ENCODE results near the gene SLC6A4. TPM values are rescaled to one million over a fixed set of nuclear protein-coding genes. Genes with fewer than 3 reads are reported as not detected.
"Not testable (repeated sequence)": the region's sequence is repeated elsewhere in the genome, so short reads cannot be mapped to it uniquely, and the experiment has no call there.

SLC6A4 gene
- total RNA-seq, 4 donors from 2014 or later, result 1.1 to 2.3 (median 1.2) TPM

DNA sequence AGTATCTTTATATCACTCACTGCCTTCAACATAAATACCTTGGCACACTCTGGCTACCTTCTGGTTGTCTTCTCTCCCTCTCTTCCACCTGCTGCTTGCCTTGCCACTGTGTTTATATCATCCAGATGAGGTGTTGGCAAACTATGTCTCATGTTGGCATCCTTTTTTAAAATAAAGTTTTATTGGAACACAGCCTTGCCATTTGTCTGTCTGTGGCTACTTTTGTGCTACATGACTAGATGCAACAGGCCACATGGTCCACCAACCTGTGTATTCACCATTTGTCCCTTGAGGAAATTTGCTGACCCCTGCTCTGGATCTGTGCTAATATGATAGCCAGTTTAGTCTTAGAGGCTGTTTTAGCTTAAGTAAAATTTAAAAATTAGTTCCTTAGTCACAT, 82.0 kb downstream of the SLC6A4 start:
- TF ChIP-seq, protein P1, sequence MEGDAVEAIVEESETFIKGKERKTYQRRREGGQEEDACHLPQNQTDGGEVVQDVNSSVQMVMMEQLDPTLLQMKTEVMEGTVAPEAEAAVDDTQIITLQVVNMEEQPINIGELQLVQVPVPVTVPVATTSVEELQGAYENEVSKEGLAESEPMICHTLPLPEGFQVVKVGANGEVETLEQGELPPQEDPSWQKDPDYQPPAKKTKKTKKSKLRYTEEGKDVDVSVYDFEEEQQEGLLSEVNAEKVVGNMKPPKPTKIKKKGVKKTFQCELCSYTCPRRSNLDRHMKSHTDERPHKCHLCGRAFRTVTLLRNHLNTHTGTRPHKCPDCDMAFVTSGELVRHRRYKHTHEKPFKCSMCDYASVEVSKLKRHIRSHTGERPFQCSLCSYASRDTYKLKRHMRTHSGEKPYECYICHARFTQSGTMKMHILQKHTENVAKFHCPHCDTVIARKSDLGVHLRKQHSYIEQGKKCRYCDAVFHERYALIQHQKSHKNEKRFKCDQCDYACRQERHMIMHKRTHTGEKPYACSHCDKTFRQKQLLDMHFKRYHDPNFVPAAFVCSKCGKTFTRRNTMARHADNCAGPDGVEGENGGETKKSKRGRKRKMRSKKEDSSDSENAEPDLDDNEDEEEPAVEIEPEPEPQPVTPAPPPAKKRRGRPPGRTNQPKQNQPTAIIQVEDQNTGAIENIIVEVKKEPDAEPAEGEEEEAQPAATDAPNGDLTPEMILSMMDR (IDR thresholded peaks at IDR 0.05), result no peak
- ATAC-seq (ENCODE audit: low FRiP score) (no peak), DNase-seq (ENCODE audit: low spot score) (no peak)

DNA sequence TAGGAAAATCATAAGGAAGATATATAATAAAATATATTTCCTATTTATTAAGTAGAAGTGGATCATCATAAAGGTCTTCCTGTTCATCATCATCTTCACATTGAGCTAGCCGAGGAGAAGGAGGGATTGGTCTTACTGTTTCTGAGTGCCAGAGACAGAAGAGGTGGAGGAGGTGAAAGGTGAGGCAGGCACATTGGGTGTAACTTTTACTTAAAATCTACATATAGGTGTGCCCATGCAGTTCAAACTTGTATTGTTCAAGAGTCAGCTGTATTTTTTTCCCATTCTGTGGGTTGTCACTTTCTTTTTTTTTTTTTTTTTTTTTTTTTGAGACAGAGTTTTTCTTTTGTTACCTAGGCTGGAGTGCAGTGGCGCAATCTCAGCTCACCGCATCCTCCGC, 84.0 kb downstream of the SLC6A4 start:
- TF ChIP-seq, protein P1 (IDR thresholded peaks at IDR 0.05), result no peak
- DNase-seq (ENCODE audit: low spot score) (no peak), ATAC-seq (ENCODE audit: low FRiP score) (no peak)

DNA sequence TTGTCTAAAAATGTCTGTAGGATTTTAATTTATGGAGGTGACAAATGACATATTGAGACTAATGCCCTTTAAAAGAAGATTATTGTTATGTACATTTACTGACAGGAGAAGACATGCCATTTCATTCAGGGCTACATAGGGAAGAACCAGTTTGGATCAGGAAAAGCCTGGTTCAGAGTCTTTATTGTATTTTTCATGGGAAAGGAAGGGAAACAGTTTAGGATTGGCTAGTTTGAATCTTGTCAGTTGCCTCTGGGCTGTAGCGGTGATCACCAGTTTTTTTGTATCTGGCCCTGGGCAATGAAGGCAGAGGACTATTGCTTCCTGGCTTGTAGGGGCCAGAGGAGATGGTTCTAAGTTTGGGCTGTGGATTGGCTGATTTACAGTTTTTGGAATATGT, 87.1 kb downstream of the SLC6A4 start:
- ATAC-seq (ENCODE audit: low FRiP score) (no peak), DNase-seq (ENCODE audit: low spot score) (no peak)
- TF ChIP-seq, protein P1 (IDR thresholded peaks at IDR 0.05), result no peak

DNA sequence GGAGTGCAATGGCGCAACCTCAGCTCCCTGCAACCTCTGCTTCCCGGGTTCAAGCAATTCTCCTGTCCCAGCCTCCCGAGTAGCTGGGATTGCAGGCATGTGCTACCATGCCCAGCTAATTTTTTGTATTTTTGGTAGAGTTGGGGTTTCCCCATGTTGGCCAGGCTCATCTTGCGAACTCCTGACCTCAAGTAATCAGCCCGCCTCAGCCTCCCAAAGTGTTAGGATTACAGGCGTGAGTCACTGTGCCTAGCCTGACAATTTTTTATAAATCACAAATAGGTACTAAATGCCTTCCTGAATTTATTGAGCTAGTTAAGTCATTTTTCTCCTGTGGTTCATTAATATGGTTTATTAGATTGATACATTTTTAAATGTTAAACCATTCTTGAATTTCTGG, 87.6 kb downstream of the SLC6A4 start:
- ATAC-seq (ENCODE audit: low FRiP score); DNase-seq (ENCODE audit: low spot score): not testable (repeated sequence)

Small RNA genes within 50 kb of the gene (small RNA-seq; reads per million reads assigned to genes)
- gene RF00154, result 53.0 reads per million, percentile 95 among the genes with 10 or more reads in this experiment

Other genes with a start within 250 kb of the SLC6A4 start
- gene NSRP1, start 118.9 kb downstream of the SLC6A4 start, total RNA-seq, result 10 to 100 TPM; 17.4 to 35.2 (median 25.1) TPM
- gene BLMH, start 56.2 kb upstream of the SLC6A4 start, total RNA-seq, result 10 to 100 TPM; 19.1 to 33.9 (median 28.3) TPM
- not detected for gene TMIGD1, start 98.4 kb upstream of the SLC6A4 start, total RNA-seq
- 100 to 1,000 TPM in 1 of 4 donors, 10 to 100 TPM in 3; 57.2 to 101 (median 82.2) TPM for gene CPD, start 143.2 kb upstream of the SLC6A4 start, total RNA-seq
- gene GOSR1, start 241.7 kb upstream of the SLC6A4 start, total RNA-seq, result 10 to 100 TPM; 41.6 to 58.7 (median 48.8) TPM

Measured in omental fat pad (tissue), 4 donors.